Immature natural killer cell (primary cell): ENCODE results near the gene PAPOLA. TPM values are rescaled to one million over a fixed set of nuclear protein-coding genes. Genes with fewer than 3 reads are reported as not detected.

Experiments used
- DNase-seq, 3 donors: peaks; one replicate each; pipeline ENCODE4 v3.0.0; 2022; ENCODE audit warnings: mixed read lengths in 1 of 3
- H3K27ac Mint-ChIP-seq, 6 donors: one replicate each; pipeline ENCODE4 v1.8.0; 2020; ENCODE audit warnings: mixed read lengths in 6 of 6, mild to moderate bottlenecking in 5 of 6, inconsistent platforms in 4 of 6, moderate library complexity in 3 of 6
- H3K27me3 Mint-ChIP-seq, 3 donors: one replicate each; pipeline ENCODE4 v1.8.0; 2020 to 2021; ENCODE audit warnings: low read depth in 3 of 3, mild to moderate bottlenecking in 3 of 3, mixed read lengths in 3 of 3, moderate library complexity in 3 of 3, inconsistent platforms in 1 of 3
- H3K36me3 Mint-ChIP-seq, 3 donors: one replicate each; pipeline ENCODE4 v1.8.0; 2020; ENCODE audit warnings: mixed read lengths in 3 of 3, inconsistent platforms in 2 of 3, mild to moderate bottlenecking in 2 of 3
- H3K4me1 Mint-ChIP-seq, 2 donors: one replicate each; pipeline ENCODE4 v1.8.0; 2020; ENCODE audit warnings: inconsistent platforms in 2 of 2, mild to moderate bottlenecking in 2 of 2, mixed read lengths in 2 of 2, moderate library complexity in 1 of 2
- H3K4me3 Mint-ChIP-seq, 5 donors: one replicate each; pipeline ENCODE4 v1.8.0; 2020; ENCODE audit warnings: mild to moderate bottlenecking in 5 of 5, mixed read lengths in 5 of 5, inconsistent platforms in 3 of 5, moderate library complexity in 3 of 5
- H3K9me3 Mint-ChIP-seq, 6 donors: one replicate each; pipeline ENCODE4 v1.8.0; 2020; ENCODE audit warnings: mild to moderate bottlenecking in 6 of 6, mixed read lengths in 6 of 6, inconsistent platforms in 4 of 6, moderate library complexity in 3 of 6
- polyA plus RNA-seq, 3 donors: library from polyadenylated mRNA; unstranded; fragments of 300-500 nt; fragmentation: Illumina TruSeq; gene quantifications; one replicate each; pipeline ENCODE4 v1.2.3, GENCODE V29; 2021

PAPOLA gene
- polyA plus RNA-seq, 3 donors from 2014 or later = 65.8 to 77.1 (median 73.0) TPM

DNA sequence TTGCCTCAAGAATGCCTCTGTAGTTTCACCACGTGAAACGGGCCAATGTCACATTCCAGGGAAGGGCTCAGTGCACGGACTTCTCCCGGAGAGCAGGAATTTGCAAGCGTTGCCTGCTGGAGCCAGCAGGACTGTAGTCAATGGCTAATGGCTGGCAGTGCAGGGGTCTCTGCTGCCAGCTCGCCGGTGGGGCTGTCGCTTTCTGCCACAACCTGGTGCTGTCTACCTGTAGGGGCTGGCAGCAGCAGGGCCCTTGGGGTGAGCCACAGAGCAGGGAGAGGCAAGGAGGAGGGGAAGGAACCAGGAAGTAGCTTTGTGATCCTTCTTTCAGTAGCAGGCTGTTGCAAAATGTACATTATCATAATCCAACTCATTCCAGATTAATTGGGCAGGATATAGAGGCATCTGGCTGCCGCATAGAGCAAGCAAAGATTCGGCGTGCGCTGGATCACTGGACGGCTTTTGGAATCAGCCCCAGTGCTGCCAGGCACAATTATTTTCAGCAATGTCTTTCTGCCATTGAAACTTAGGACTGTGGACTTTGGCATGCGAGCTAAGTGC lies 114.1 kb downstream of the PAPOLA start:
- Mint-ChIP-seq H3K27ac (no peak overlapping the region), H3K36me3 (no peaks in the 10 kb centered on the region), H3K4me1 (no peaks in the 10 kb centered on the region), H3K9me3 (no peaks in the 10 kb centered on the region), H3K27me3 (peaks cover 2 to 7% (median 6%) of the 10 kb centered on the region in 3 donors), H3K4me3 (no peak overlapping the region)
- no peak for DNase-seq

Other genes starting within 250 kb of the PAPOLA start
- not detected for gene BDKRB1, start 246.2 kb upstream of the PAPOLA start, polyA plus RNA-seq
- 1 to 10 TPM; 1.6 to 3.2 (median 2.9) TPM for gene ATG2B, start 139.0 kb upstream of the PAPOLA start, polyA plus RNA-seq
- 10 to 100 TPM; 18.0 to 23.2 (median 21.2) TPM for gene GSKIP, start 138.9 kb upstream of the PAPOLA start, polyA plus RNA-seq
- under 1 TPM in 1 of 3 donors, not detected in 2; 0.31 TPM for gene AK7, start 110.3 kb upstream of the PAPOLA start, polyA plus RNA-seq